Measurements from ENCODE around the gene NTM. TPM values are rescaled to one million over a fixed set of nuclear protein-coding genes. Genes with fewer than 3 reads are reported as not detected.

NTM gene
- total RNA-seq, 4 donors from 2014 or later, result 0.40 to 3.1 (median 2.1) TPM; not detected in 1

DNA sequence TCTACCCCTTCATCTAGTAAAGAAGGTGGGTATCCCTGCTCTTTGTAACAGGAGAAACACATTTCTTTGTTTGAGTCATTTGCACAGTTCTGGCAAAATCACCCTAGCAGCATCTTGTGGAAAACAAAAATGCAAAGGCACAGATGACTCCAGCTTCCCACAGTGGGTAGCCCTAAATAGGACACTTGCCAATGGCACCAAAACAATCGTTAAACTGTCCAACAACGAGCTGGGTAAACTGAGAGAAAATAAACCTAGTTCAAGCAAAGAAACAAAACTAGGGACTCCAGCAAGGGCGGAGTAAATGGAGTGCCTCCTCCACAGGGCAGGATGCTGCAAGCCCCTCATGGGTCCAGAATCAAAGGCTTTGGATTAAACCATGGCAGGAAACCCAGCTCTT, 239.5 kb downstream of the NTM start:
- Histone ChIP-seq H3K4me3 (no peak overlapping the region), H3K27me3 (no peaks in the 10 kb centered on the region), H3K36me3 (no peaks in the 10 kb centered on the region), H3K27ac (no peak overlapping the region), H3K4me1 (no peaks in the 10 kb centered on the region), H3K9me3 (no peaks in the 10 kb centered on the region)
- intact Hi-C loops (cut with DNase I; ENCODE audit: low total_unique reads) (loop anchor here (5.0 kb wide), 1 partner anchor 267 kb away; no protein-coding TSS in a partner anchor), in situ Hi-C loops (cut with MboI; ENCODE audit: low pct_ligation_motif_present in 1 of 4, low pct_unique_long_range_greater_than_20kb in 1 of 4, low sequenced_read_pairs in 3 of 4) (no loop called here)
- DNase-seq, result no peak
- 62% methylated on average over 3 of the region's 3 CpGs; no CpG with 5 or more reads in 1 of the 2 donors for WGBS, 2 donors (ENCODE audit: low coverage in 1 of 2)
- TF ChIP-seq CTCF (IDR thresholded peaks at IDR 0.05) (no peak), EP300 (IDR thresholded peaks at IDR 0.05; ENCODE audit: low read depth) (no peak), POLR2A (IDR thresholded peaks at IDR 0.05) (no peak), POLR2AphosphoS5 (IDR thresholded peaks at IDR 0.05) (no peak)

DNA sequence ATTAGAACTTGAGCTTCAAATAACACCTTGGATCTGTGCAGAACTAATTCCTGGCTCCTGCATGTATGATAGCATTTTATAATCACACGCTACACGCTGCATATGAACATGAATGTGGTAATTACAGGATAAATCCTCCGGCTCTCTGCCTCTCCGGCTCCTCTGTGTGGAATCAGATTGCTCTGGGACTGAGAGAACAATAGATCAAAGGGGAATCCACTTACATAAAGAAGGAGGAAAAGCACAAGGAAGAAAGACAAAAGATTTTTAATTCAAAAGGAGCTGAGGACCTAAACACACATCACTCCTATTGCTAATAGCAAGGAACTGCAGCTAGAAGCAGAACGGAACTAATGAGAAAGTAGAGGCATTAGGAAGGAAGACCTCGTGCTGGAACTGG, 240.9 kb downstream of the NTM start:
- intact Hi-C loops (cut with DNase I; ENCODE audit: low total_unique reads), result no loop called here
- H3K9me3 ChIP-seq, result no peaks in the 10 kb centered on the region
- no peaks in the 10 kb centered on the region for H3K27me3 ChIP-seq
- no peaks in the 10 kb centered on the region for H3K4me1 ChIP-seq
- 55 to 79% methylated on average over 4 to 6 of the region's 6 CpGs for WGBS, 2 donors (ENCODE audit: low coverage in 1 of 2)
- TF ChIP-seq POLR2AphosphoS5 (IDR thresholded peaks at IDR 0.05) (no peak), POLR2A (IDR thresholded peaks at IDR 0.05) (no peak), CTCF (IDR thresholded peaks at IDR 0.05) (no peak), EP300 (IDR thresholded peaks at IDR 0.05; ENCODE audit: low read depth) (no peak)
- DNase-seq, result no peak
- no peak overlapping the region for H3K27ac ChIP-seq
- in situ Hi-C loops (cut with MboI; ENCODE audit: low pct_ligation_motif_present in 1 of 4, low pct_unique_long_range_greater_than_20kb in 1 of 4, low sequenced_read_pairs in 3 of 4), result no loop called here
- H3K36me3 ChIP-seq, result no peaks in the 10 kb centered on the region
- no peak overlapping the region for H3K4me3 ChIP-seq

DNA sequence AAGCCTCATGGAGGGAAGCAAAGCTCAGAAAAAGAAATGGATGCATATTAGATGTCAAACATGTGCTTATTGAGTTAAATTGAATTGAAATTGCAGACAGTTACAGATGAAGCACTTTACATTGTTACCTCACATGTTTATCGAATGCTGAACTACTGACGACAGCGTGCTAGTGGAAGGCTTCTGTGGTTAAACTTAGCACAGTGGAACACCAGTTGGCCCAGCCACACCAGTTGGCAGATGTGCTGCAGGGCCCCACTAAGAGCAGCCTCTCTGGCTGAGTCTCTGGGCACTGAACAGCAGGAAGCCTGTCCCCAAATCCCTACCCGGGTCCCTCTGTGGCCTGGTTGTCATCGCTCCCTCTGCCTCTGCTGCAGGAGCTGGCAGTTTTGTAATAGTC, 242.1 kb downstream of the NTM start:
- TF ChIP-seq CTCF (IDR thresholded peaks at IDR 0.05), result no peak
- no peak for TF ChIP-seq POLR2AphosphoS5 (IDR thresholded peaks at IDR 0.05)
- no peak for TF ChIP-seq POLR2A (IDR thresholded peaks at IDR 0.05)
- no peak for TF ChIP-seq EP300 (IDR thresholded peaks at IDR 0.05; ENCODE audit: low read depth)
- Histone ChIP-seq H3K27ac (no peak overlapping the region), H3K4me3 (no peak overlapping the region), H3K36me3 (no peaks in the 10 kb centered on the region), H3K9me3 (no peaks in the 10 kb centered on the region), H3K4me1 (no peaks in the 10 kb centered on the region), H3K27me3 (no peaks in the 10 kb centered on the region)
- 77% methylated on average over 5 of the region's 5 CpGs; no CpG with 5 or more reads in 1 of the 2 donors for WGBS, 2 donors (ENCODE audit: low coverage in 1 of 2)
- no peak for DNase-seq
- in situ Hi-C loops (cut with MboI; ENCODE audit: low pct_ligation_motif_present in 1 of 4, low pct_unique_long_range_greater_than_20kb in 1 of 4, low sequenced_read_pairs in 3 of 4) (no loop called here), intact Hi-C loops (cut with DNase I; ENCODE audit: low total_unique reads) (no loop called here)

- Histone ChIP-seq H3K27me3 (no peaks in the 10 kb centered on the region), H3K4me1 (no peaks in the 10 kb centered on the region), H3K27ac (no peak overlapping the region), H3K9me3 (no peaks in the 10 kb centered on the region), H3K4me3 (no peak overlapping the region), H3K36me3 (no peaks in the 10 kb centered on the region)
- no peak for TF ChIP-seq POLR2AphosphoS5 (IDR thresholded peaks at IDR 0.05)
- in situ Hi-C loops (cut with MboI; ENCODE audit: low pct_ligation_motif_present in 1 of 4, low pct_unique_long_range_greater_than_20kb in 1 of 4, low sequenced_read_pairs in 3 of 4), result no loop called here
- no peak for DNase-seq
- intact Hi-C loops (cut with DNase I; ENCODE audit: low total_unique reads), result loop anchor here (5.0 kb wide), 1 partner anchor 1637 kb away; no protein-coding TSS in a partner anchor
- WGBS, 2 donors (ENCODE audit: low coverage in 1 of 2), result 49 to 61% methylated on average over 2 to 5 of the region's 5 CpGs
Measured at GRCh38 chr11:131614631-131615030, 244.2 kb downstream of the NTM start.

- in situ Hi-C loops (cut with MboI; ENCODE audit: low pct_ligation_motif_present in 1 of 4, low pct_unique_long_range_greater_than_20kb in 1 of 4, low sequenced_read_pairs in 3 of 4), result no loop called here
Measured at GRCh38 chr11:131615611-131616010, 245.2 kb downstream of the NTM start.

More at GRCh38 chr11:131615611-131616010, 245.2 kb downstream of the NTM start:
- DNase-seq, result no peak
- H3K27me3 ChIP-seq, result no peaks in the 10 kb centered on the region
- H3K4me1 ChIP-seq, result no peaks in the 10 kb centered on the region
- WGBS, 2 donors (ENCODE audit: low coverage in 1 of 2), result 60 to 83% methylated on average over 2 to 11 of the region's 11 CpGs
- no peak for TF ChIP-seq EP300 (IDR thresholded peaks at IDR 0.05; ENCODE audit: low read depth)
- no peak for TF ChIP-seq POLR2A (IDR thresholded peaks at IDR 0.05)
- no peak for TF ChIP-seq POLR2AphosphoS5 (IDR thresholded peaks at IDR 0.05)
- TF ChIP-seq CTCF (IDR thresholded peaks at IDR 0.05), result no peak
- H3K4me3 ChIP-seq, result no peak overlapping the region
- intact Hi-C loops (cut with DNase I; ENCODE audit: low total_unique reads), result loop anchor here (5.0 kb wide), 1 partner anchor 1638 kb away; no protein-coding TSS in a partner anchor
- no peak overlapping the region for H3K27ac ChIP-seq
- no peaks in the 10 kb centered on the region for H3K9me3 ChIP-seq
- no peaks in the 10 kb centered on the region for H3K36me3 ChIP-seq

Data from transverse colon (tissue), 4 donors.